Mesothelial cell of epicardium (in vitro differentiated cells): ENCODE results near the gene ITGAL. TPM values are rescaled to one million over a fixed set of nuclear protein-coding genes. Genes with fewer than 3 reads are reported as not detected.

Experiments used
- DNase-seq, 2 experiments: peaks; one replicate each; pipeline ENCODE4 v3.0.0; 2021; ENCODE audit warnings: low spot score in 2 of 2; ENCODE audit not compliant: unreplicated experiment in 2 of 2
- H3K27ac Mint-ChIP-seq: 2 replicates; pipeline ENCODE4 v1.8.0; 2021; ENCODE audit warnings: mixed read lengths
- H3K27me3 Mint-ChIP-seq: 2 replicates; pipeline ENCODE4 v1.8.0; 2021; ENCODE audit warnings: low read depth, mixed read lengths
- H3K36me3 Mint-ChIP-seq: 2 replicates; pipeline ENCODE4 v1.8.0; 2021; ENCODE audit warnings: mixed read lengths
- H3K4me1 Mint-ChIP-seq: 2 replicates; pipeline ENCODE4 v1.8.0; 2021; ENCODE audit warnings: mixed read lengths
- H3K4me3 Mint-ChIP-seq: 2 replicates; pipeline ENCODE4 v1.8.0; 2021; ENCODE audit warnings: mild to moderate bottlenecking, moderate library complexity, mixed read lengths
- H3K9me3 Mint-ChIP-seq: 2 replicates; pipeline ENCODE4 v1.8.0; 2021; ENCODE audit warnings: mixed read lengths
- CTCF ChIP-seq: fragments of 200-600 bp; sonication (generic); IDR thresholded peaks from one replicate; pipeline ENCODE4 v1.5.0; 2021; ENCODE audit warnings: antibody characterized with exemption; ENCODE audit not compliant: unreplicated experiment
- total RNA-seq: library from RNA; stranded (reverse); gene quantifications from 3 replicates; pipeline ENCODE4 v1.2.1, GENCODE V29; 2021

ITGAL gene
- 0.45 TPM in 1 of 3 replicates, not detected in the others for total RNA-seq

GRCh38 chr16:30472328-30472942 lies at the start of gene ITGAL:
TSS of gene ITGAL (plus strand) at chr16:30472742. CDS start at chr16:30472838, 96 bp downstream.
- Mint-ChIP-seq H3K27me3 (peaks cover 1% of the 10 kb centered on the region), H3K36me3 (no peaks in the 10 kb centered on the region), H3K9me3 (no peaks in the 10 kb centered on the region), H3K27ac (no peak within 1 kb of the TSS), H3K4me1 (peaks cover 4% of the 10 kb centered on the region), H3K4me3 (no peak within 1 kb of the TSS)
- no peak for DNase-seq
- no peak for TF ChIP-seq CTCF

GRCh38 chr16:30428055-30428454 lies 44.5 kb upstream of the ITGAL start:
- no peak overlapping the region for H3K27ac Mint-ChIP-seq
- no peak for DNase-seq
- H3K36me3 Mint-ChIP-seq, result peaks cover 19% of the 10 kb centered on the region
- peak overlapping the region; percentile 0 for H3K4me3 Mint-ChIP-seq
- H3K27me3 Mint-ChIP-seq, result no peaks in the 10 kb centered on the region
- no peaks in the 10 kb centered on the region for H3K4me1 Mint-ChIP-seq
- H3K9me3 Mint-ChIP-seq, result no peaks in the 10 kb centered on the region
- TF ChIP-seq CTCF, result no peak

GRCh38 chr16:30429418-30429677 lies 43.2 kb upstream of the ITGAL start:
- Mint-ChIP-seq H3K27me3 (peaks cover 5% of the 10 kb centered on the region), H3K27ac (no peak overlapping the region), H3K9me3 (no peaks in the 10 kb centered on the region), H3K36me3 (peaks cover 12% of the 10 kb centered on the region), H3K4me1 (no peaks in the 10 kb centered on the region), H3K4me3 (no peak overlapping the region)
- no peak for DNase-seq
- no peak for TF ChIP-seq CTCF

GRCh38 chr16:30429678-30430427 lies 42.7 kb upstream of the ITGAL start, which contains the start of gene DCTPP1:
TSS of gene DCTPP1 (minus strand) at chr16:30430030. CDS start at chr16:30429980, 50 bp downstream.
- Mint-ChIP-seq H3K4me3 (no peak within 1 kb of the TSS), H3K27ac (peak within 1 kb of the TSS; percentile 61), H3K27me3 (peaks cover 7% of the 10 kb centered on the region), H3K4me1 (no peaks in the 10 kb centered on the region), H3K9me3 (no peaks in the 10 kb centered on the region), H3K36me3 (peaks cover 12% of the 10 kb centered on the region)
- TF ChIP-seq CTCF, result peak; percentile 67
- DNase-seq, result peak; percentile 84 to 86

- Mint-ChIP-seq H3K27ac (no peak overlapping the region), H3K27me3 (peaks cover 9% of the 10 kb centered on the region), H3K36me3 (peaks cover 12% of the 10 kb centered on the region), H3K9me3 (no peaks in the 10 kb centered on the region), H3K4me3 (no peak overlapping the region), H3K4me1 (no peaks in the 10 kb centered on the region)
- DNase-seq, result no peak
- peak; percentile 40 for TF ChIP-seq CTCF
These were observed 42.0 kb upstream of the ITGAL start for GRCh38 chr16:30430428-30430970.
